WTC11 (cell line): Measurements from ENCODE around the gene PGF. TPM values are rescaled to one million over a fixed set of nuclear protein-coding genes. Genes with fewer than 3 reads are reported as not detected.

Experiments used
- ATAC-seq: fragments of 200-7000 bp; cut with Tn5 transposase; 2 replicates; pipeline ENCODE4 v1.10.0; 2021; ENCODE audit warnings: mild to moderate bottlenecking, moderate library complexity
- CTCF ChIA-PET: fragments of 300-600 bp; sonication (Branson Sonifier 250); formaldehyde crosslinking; loops from one replicate; lab custom pipeline; 2021; ENCODE audit warnings: antibody characterized with exemption; lab: Charles Lee
- POLR2A ChIA-PET: fragments of 350-600 bp; sonication (Branson Sonifier 250); formaldehyde crosslinking; loops from one replicate; lab custom pipeline; 2021; ENCODE audit warnings: antibody characterized with exemption; lab: Charles Lee
- DNase-seq: peaks from one replicate; pipeline ENCODE4 v3.0.0; 2021; ENCODE audit warnings: low spot score
- H3K27ac Mint-ChIP-seq: 2 replicates; pipeline ENCODE4 v1.8.0; 2021; ENCODE audit warnings: mixed read lengths
- H3K27me3 Mint-ChIP-seq: 2 replicates; pipeline ENCODE4 v1.8.0; 2021; ENCODE audit warnings: low read depth, mild to moderate bottlenecking, moderate library complexity, mixed read lengths
- H3K36me3 Mint-ChIP-seq: 2 replicates; pipeline ENCODE4 v1.8.0; 2021; ENCODE audit warnings: mixed read lengths
- H3K4me1 Mint-ChIP-seq: 2 replicates; pipeline ENCODE4 v1.8.0; 2022; ENCODE audit warnings: mixed read lengths
- H3K4me3 Mint-ChIP-seq: 2 replicates; pipeline ENCODE4 v1.8.0; 2021; ENCODE audit warnings: mild to moderate bottlenecking, moderate library complexity, mixed read lengths
- H3K9me3 Mint-ChIP-seq: 2 replicates; pipeline ENCODE4 v1.8.0; 2021; ENCODE audit warnings: mixed read lengths
- CREB1 ChIP-seq: sonication (generic); formaldehyde crosslinking; IDR thresholded peaks from 2 replicates; pipeline ENCODE4 v1.8.0; 2023; ENCODE audit warnings: mild to moderate bottlenecking, missing genetic modification reagents
- CREM ChIP-seq: sonication (generic); formaldehyde crosslinking; IDR thresholded peaks from 2 replicates; pipeline ENCODE4 v1.8.1; 2022; ENCODE audit warnings: mild to moderate bottlenecking, missing genetic modification reagents, moderate library complexity
- ETV6 ChIP-seq: sonication (generic); formaldehyde crosslinking; IDR thresholded peaks from 2 replicates; pipeline ENCODE4 v1.8.1; 2022; ENCODE audit warnings: mild to moderate bottlenecking, missing genetic modification reagents
- FOXJ3 ChIP-seq: sonication (generic); formaldehyde crosslinking; IDR thresholded peaks from 2 replicates; pipeline ENCODE4 v1.9.0; 2021; ENCODE audit warnings: missing genetic modification reagents, mild to moderate bottlenecking, borderline replicate concordance
- FOXP1 ChIP-seq: sonication (generic); formaldehyde crosslinking; IDR thresholded peaks from 2 replicates; pipeline ENCODE4 v1.8.0; 2022; ENCODE audit warnings: missing genetic modification reagents, mild to moderate bottlenecking, moderate library complexity, borderline replicate concordance
- GABPB1 ChIP-seq: sonication (generic); formaldehyde crosslinking; IDR thresholded peaks from 2 replicates; pipeline ENCODE4 v1.8.1; 2023; ENCODE audit warnings: mild to moderate bottlenecking, missing genetic modification reagents
- HMGA2 ChIP-seq: fragments of 250-450 bp; sonication (Bioruptor Pico); IDR thresholded peaks from 2 replicates; pipeline ENCODE4 v1.4.0; 2021; ENCODE audit warnings: mild to moderate bottlenecking, moderate library complexity
- JUN ChIP-seq: sonication (generic); formaldehyde crosslinking; IDR thresholded peaks from 2 replicates; pipeline ENCODE4 v1.8.0; 2023; ENCODE audit warnings: mild to moderate bottlenecking, missing genetic modification reagents
- NFATC4 ChIP-seq: fragments of 250-450 bp; sonication (Bioruptor Pico); IDR thresholded peaks from 2 replicates; pipeline ENCODE4 v1.9.0; 2021; ENCODE audit warnings: mild to moderate bottlenecking
- NFE2L1 ChIP-seq: sonication (generic); formaldehyde crosslinking; IDR thresholded peaks from 2 replicates; pipeline ENCODE4 v1.8.1; 2023; ENCODE audit warnings: missing genetic modification reagents
- NR2C2 ChIP-seq: sonication (generic); formaldehyde crosslinking; IDR thresholded peaks from 2 replicates; pipeline ENCODE4 v1.8.0; 2022; ENCODE audit warnings: mild to moderate bottlenecking, missing genetic modification reagents
- OVOL2 ChIP-seq: fragments of 250-450 bp; sonication (Bioruptor Pico); IDR thresholded peaks from 2 replicates; pipeline ENCODE4 v1.9.0; 2021; ENCODE audit warnings: mild to moderate bottlenecking, borderline replicate concordance
- RELA ChIP-seq: sonication (generic); formaldehyde crosslinking; IDR thresholded peaks from 2 replicates; pipeline ENCODE4 v1.8.1; 2022; ENCODE audit warnings: missing genetic modification reagents, mild to moderate bottlenecking, borderline replicate concordance
- TEAD1 ChIP-seq: sonication (generic); formaldehyde crosslinking; IDR thresholded peaks from 2 replicates; pipeline ENCODE4 v1.8.0; 2022; ENCODE audit warnings: mild to moderate bottlenecking, missing genetic modification reagents
- TEAD4 ChIP-seq: sonication (generic); formaldehyde crosslinking; IDR thresholded peaks from 2 replicates; pipeline ENCODE4 v1.8.0; 2022; ENCODE audit warnings: mild to moderate bottlenecking, missing genetic modification reagents
- TP53 ChIP-seq: sonication (generic); formaldehyde crosslinking; IDR thresholded peaks from 2 replicates; pipeline ENCODE4 v1.8.1; 2023; ENCODE audit warnings: mild to moderate bottlenecking, missing genetic modification reagents
- total RNA-seq: library from RNA; stranded (reverse); gene quantifications from 3 replicates; pipeline ENCODE4 v1.2.3, GENCODE V29; 2021
- TF ChIP-seq, protein P1 (sequence below): sonication (generic); formaldehyde crosslinking; IDR thresholded peaks from 2 replicates; pipeline ENCODE4 v1.8.1; 2023; ENCODE audit warnings: mild to moderate bottlenecking, missing genetic modification reagents, borderline replicate concordance
- TF ChIP-seq, protein P2 (sequence below): fragments of 250-450 bp; sonication (Bioruptor Pico); IDR thresholded peaks from 2 replicates; pipeline ENCODE4 v1.9.0; 2021; ENCODE audit warnings: mild to moderate bottlenecking
- TF ChIP-seq, protein P3 (sequence below): sonication (generic); formaldehyde crosslinking; IDR thresholded peaks from 2 replicates; pipeline ENCODE4 v1.8.0; 2023; ENCODE audit warnings: missing genetic modification reagents
- TF ChIP-seq, protein P4 (sequence below): fragments of 250-450 bp; sonication (Bioruptor Pico); IDR thresholded peaks from 2 replicates; pipeline ENCODE4 v1.8.0; 2021; ENCODE audit warnings: mild to moderate bottlenecking
- TF ChIP-seq, protein P5 (sequence below): sonication (generic); formaldehyde crosslinking; conservative IDR thresholded peaks from 2 replicates; pipeline ENCODE4 v1.8.1; 2023; ENCODE audit warnings: mild to moderate bottlenecking, low read depth, missing genetic modification reagents, moderate library complexity

PGF gene
- total RNA-seq, 1 experiment from 2014 or later, result 6.7 TPM

DNA sequence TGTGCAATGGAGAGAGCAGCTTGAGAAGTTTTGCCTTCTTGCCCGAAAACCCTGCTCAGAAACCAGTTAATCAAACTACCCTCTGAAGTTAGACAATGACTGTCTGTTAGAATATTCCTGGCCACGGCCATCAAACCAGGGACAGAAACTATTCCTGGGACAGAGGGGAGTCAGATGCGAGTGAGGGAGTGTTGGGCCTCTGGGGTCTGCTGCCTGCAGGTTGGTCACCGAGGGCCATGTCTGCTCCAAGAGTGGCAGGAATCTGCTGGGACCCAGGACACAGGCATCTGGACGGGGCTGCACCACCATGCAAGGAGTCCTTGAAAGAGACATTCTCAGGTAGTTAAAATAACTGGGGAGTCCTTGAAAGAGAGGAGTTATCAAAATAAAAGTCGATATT, 30.4 kb upstream of the PGF start:
- Mint-ChIP-seq H3K36me3 (no peaks in the 10 kb centered on the region), H3K4me1 (peaks cover 13% of the 10 kb centered on the region), H3K9me3 (no peaks in the 10 kb centered on the region), H3K4me3 (no peak overlapping the region), H3K27ac (no peak overlapping the region), H3K27me3 (no peaks in the 10 kb centered on the region; the same call in 1 of the 2 replicates)
- no peak for ATAC-seq
- TF ChIP-seq RELA (CRISPR knock-in tag) (no peak), TEAD4 (CRISPR knock-in tag) (no peak), HMGA2 (CRISPR knock-in tag) (no peak), CREM (CRISPR knock-in tag) (no peak), NFATC4 (CRISPR knock-in tag) (no peak), NFE2L1 (CRISPR knock-in tag) (no peak), FOXP1 (CRISPR knock-in tag) (no peak)
- ChIA-PET CTCF (interaction anchor here (2.4 kb wide), 1 partner anchor 41 kb away, joined by 8 read pairs; no protein-coding TSS in a partner anchor), POLR2A (no interaction called here)
- no peak for DNase-seq

DNA sequence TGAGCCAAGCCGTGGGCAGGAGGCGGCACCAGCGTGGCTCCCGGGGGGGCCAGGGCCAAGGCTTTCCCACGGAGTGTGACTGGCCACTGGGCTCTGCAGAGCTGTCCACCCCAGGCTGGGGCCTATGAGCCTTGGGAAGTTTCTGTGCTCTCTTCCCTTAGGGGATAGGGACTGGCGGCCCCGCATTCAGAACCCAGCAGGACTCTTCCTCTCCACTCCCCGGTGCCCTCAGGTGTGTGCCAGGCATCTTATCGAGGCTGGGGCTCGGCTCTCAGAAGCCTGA, 29.6 kb upstream of the PGF start:
- peaks cover 14% of the 10 kb centered on the region for H3K4me1 Mint-ChIP-seq
- CTCF ChIA-PET, result interaction anchor here (0.6 to 2.4 kb wide), 3 partner anchors 38 to 104 kb away, joined by 3 to 8 read pairs (median 4); no protein-coding TSS in a partner anchor

More for the DNA sequence above, 29.6 kb upstream of the PGF start:
- no peak overlapping the region for H3K4me3 Mint-ChIP-seq
- H3K36me3 Mint-ChIP-seq, result no peaks in the 10 kb centered on the region
- DNase-seq, result no peak
- no peaks in the 10 kb centered on the region for H3K9me3 Mint-ChIP-seq
- no peaks in the 10 kb centered on the region; the same call in 1 of the 2 replicates for H3K27me3 Mint-ChIP-seq
- ATAC-seq, result no peak
- TF ChIP-seq RELA (CRISPR knock-in tag) (no peak), CREB1 (CRISPR knock-in tag) (no peak), FOXJ3 (no peak), TEAD1 (CRISPR knock-in tag) (no peak), OVOL2 (CRISPR knock-in tag) (no peak), GABPB1 (CRISPR knock-in tag) (no peak), JUN (CRISPR knock-in tag) (no peak), ETV6 (no peak), NFE2L1 (CRISPR knock-in tag) (no peak), NR2C2 (no peak), TP53 (CRISPR knock-in tag) (no peak)
- TF ChIP-seq, protein P1, sequence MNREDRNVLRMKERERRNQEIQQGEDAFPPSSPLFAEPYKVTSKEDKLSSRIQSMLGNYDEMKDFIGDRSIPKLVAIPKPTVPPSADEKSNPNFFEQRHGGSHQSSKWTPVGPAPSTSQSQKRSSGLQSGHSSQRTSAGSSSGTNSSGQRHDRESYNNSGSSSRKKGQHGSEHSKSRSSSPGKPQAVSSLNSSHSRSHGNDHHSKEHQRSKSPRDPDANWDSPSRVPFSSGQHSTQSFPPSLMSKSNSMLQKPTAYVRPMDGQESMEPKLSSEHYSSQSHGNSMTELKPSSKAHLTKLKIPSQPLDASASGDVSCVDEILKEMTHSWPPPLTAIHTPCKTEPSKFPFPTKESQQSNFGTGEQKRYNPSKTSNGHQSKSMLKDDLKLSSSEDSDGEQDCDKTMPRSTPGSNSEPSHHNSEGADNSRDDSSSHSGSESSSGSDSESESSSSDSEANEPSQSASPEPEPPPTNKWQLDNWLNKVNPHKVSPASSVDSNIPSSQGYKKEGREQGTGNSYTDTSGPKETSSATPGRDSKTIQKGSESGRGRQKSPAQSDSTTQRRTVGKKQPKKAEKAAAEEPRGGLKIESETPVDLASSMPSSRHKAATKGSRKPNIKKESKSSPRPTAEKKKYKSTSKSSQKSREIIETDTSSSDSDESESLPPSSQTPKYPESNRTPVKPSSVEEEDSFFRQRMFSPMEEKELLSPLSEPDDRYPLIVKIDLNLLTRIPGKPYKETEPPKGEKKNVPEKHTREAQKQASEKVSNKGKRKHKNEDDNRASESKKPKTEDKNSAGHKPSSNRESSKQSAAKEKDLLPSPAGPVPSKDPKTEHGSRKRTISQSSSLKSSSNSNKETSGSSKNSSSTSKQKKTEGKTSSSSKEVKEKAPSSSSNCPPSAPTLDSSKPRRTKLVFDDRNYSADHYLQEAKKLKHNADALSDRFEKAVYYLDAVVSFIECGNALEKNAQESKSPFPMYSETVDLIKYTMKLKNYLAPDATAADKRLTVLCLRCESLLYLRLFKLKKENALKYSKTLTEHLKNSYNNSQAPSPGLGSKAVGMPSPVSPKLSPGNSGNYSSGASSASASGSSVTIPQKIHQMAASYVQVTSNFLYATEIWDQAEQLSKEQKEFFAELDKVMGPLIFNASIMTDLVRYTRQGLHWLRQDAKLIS (CRISPR knock-in tag), result no peak
- TF ChIP-seq, protein P2, sequence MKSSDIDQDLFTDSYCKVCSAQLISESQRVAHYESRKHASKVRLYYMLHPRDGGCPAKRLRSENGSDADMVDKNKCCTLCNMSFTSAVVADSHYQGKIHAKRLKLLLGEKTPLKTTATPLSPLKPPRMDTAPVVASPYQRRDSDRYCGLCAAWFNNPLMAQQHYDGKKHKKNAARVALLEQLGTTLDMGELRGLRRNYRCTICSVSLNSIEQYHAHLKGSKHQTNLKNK (CRISPR knock-in tag), result no peak
- TF ChIP-seq, protein P3, sequence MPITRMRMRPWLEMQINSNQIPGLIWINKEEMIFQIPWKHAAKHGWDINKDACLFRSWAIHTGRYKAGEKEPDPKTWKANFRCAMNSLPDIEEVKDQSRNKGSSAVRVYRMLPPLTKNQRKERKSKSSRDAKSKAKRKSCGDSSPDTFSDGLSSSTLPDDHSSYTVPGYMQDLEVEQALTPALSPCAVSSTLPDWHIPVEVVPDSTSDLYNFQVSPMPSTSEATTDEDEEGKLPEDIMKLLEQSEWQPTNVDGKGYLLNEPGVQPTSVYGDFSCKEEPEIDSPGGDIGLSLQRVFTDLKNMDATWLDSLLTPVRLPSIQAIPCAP (CRISPR knock-in tag), result no peak
- TF ChIP-seq, protein P4, sequence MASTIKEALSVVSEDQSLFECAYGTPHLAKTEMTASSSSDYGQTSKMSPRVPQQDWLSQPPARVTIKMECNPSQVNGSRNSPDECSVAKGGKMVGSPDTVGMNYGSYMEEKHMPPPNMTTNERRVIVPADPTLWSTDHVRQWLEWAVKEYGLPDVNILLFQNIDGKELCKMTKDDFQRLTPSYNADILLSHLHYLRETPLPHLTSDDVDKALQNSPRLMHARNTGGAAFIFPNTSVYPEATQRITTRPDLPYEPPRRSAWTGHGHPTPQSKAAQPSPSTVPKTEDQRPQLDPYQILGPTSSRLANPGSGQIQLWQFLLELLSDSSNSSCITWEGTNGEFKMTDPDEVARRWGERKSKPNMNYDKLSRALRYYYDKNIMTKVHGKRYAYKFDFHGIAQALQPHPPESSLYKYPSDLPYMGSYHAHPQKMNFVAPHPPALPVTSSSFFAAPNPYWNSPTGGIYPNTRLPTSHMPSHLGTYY (CRISPR knock-in tag), result no peak
- TF ChIP-seq, protein P5, sequence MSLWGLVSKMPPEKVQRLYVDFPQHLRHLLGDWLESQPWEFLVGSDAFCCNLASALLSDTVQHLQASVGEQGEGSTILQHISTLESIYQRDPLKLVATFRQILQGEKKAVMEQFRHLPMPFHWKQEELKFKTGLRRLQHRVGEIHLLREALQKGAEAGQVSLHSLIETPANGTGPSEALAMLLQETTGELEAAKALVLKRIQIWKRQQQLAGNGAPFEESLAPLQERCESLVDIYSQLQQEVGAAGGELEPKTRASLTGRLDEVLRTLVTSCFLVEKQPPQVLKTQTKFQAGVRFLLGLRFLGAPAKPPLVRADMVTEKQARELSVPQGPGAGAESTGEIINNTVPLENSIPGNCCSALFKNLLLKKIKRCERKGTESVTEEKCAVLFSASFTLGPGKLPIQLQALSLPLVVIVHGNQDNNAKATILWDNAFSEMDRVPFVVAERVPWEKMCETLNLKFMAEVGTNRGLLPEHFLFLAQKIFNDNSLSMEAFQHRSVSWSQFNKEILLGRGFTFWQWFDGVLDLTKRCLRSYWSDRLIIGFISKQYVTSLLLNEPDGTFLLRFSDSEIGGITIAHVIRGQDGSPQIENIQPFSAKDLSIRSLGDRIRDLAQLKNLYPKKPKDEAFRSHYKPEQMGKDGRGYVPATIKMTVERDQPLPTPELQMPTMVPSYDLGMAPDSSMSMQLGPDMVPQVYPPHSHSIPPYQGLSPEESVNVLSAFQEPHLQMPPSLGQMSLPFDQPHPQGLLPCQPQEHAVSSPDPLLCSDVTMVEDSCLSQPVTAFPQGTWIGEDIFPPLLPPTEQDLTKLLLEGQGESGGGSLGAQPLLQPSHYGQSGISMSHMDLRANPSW (CRISPR knock-in tag), result no peak
- TF ChIP-seq, all 79 proteins: peak for 0
- POLR2A ChIA-PET, result no interaction called here
- H3K27ac Mint-ChIP-seq, result no peak overlapping the region
